ENCODE results near the gene PATE1. TPM values are rescaled to one million over a fixed set of nuclear protein-coding genes. Genes with fewer than 3 reads are reported as not detected.
"Not testable (repeated sequence)": the region's sequence is repeated elsewhere in the genome, so short reads cannot be mapped to it uniquely, and the experiment has no call there.

PATE1 gene
- total RNA-seq, result not detected

GRCh38 chr11:125745979-125746378, at the start of gene PATE1:
PATE1 (plus strand) TSS chr11:125746279; CDS start chr11:125746305, 26 bp downstream.
- Histone ChIP-seq H3K36me3 (no peaks in the 10 kb centered on the region), H3K27me3 (no peaks in the 10 kb centered on the region), H3K9me3 (no peaks in the 10 kb centered on the region), H3K4me3 (no peak within 1 kb of the TSS), H3K27ac (no peak within 1 kb of the TSS), H3K4me1 (no peaks in the 10 kb centered on the region), H3K9ac (ENCODE audit: low read depth in 2 of 2, low read length in 2 of 2) (no peak within 1 kb of the TSS)
- DNase-seq, result no peak
- intact Hi-C loops (cut with DNase I), result no loop called here
- no peak for TF ChIP-seq CTCF (IDR thresholded peaks at IDR 0.05)

- H3K27ac ChIP-seq, result no peak overlapping the region
- no peaks in the 10 kb centered on the region for H3K27me3 ChIP-seq
- TF ChIP-seq CTCF (IDR thresholded peaks at IDR 0.05), result no peak
- H3K36me3 ChIP-seq, result no peaks in the 10 kb centered on the region
- no peak for DNase-seq
- H3K4me3 ChIP-seq, result no peak overlapping the region
- H3K9me3 ChIP-seq, result no peaks in the 10 kb centered on the region
- intact Hi-C loops (cut with DNase I), result no loop called here
- no peaks in the 10 kb centered on the region for H3K4me1 ChIP-seq
- no peak overlapping the region for H3K9ac ChIP-seq (ENCODE audit: low read depth in 2 of 2, low read length in 2 of 2)
These were observed 45.0 kb upstream of the PATE1 start for GRCh38 chr11:125701018-125701610.

- no peaks in the 10 kb centered on the region for H3K9me3 ChIP-seq
- no peak for DNase-seq
- H3K36me3 ChIP-seq, result no peaks in the 10 kb centered on the region
- intact Hi-C loops (cut with DNase I), result no loop called here
- no peak for TF ChIP-seq CTCF (IDR thresholded peaks at IDR 0.05)
- no peaks in the 10 kb centered on the region for H3K4me1 ChIP-seq
- H3K27me3 ChIP-seq, result no peaks in the 10 kb centered on the region
- no peak overlapping the region for H3K9ac ChIP-seq (ENCODE audit: low read depth in 2 of 2, low read length in 2 of 2)
- no peak overlapping the region for H3K27ac ChIP-seq
- no peak overlapping the region for H3K4me3 ChIP-seq
These were observed 44.0 kb upstream of the PATE1 start for GRCh38 chr11:125701858-125702621.

- H3K9ac ChIP-seq (ENCODE audit: low read depth in 2 of 2, low read length in 2 of 2); H3K9me3 ChIP-seq; H3K27ac ChIP-seq; H3K4me1 ChIP-seq; DNase-seq; H3K27me3 ChIP-seq; intact Hi-C loops (cut with DNase I); H3K4me3 ChIP-seq; H3K36me3 ChIP-seq: not testable (repeated sequence)
These were observed 41.4 kb upstream of the PATE1 start for GRCh38 chr11:125704686-125705085.

GRCh38 chr11:125720781-125721180, 25.3 kb upstream of the PATE1 start:
- H3K4me3 ChIP-seq, result no peak overlapping the region
- no peak overlapping the region for H3K27ac ChIP-seq
- no peaks in the 10 kb centered on the region for H3K9me3 ChIP-seq
- TF ChIP-seq CTCF (IDR thresholded peaks at IDR 0.05), result no peak
- no peaks in the 10 kb centered on the region for H3K27me3 ChIP-seq
- H3K36me3 ChIP-seq, result no peaks in the 10 kb centered on the region
- H3K4me1 ChIP-seq, result no peaks in the 10 kb centered on the region
- no peak for DNase-seq
- no peak overlapping the region for H3K9ac ChIP-seq (ENCODE audit: low read depth in 2 of 2, low read length in 2 of 2)
- intact Hi-C loops (cut with DNase I), result no loop called here

- Histone ChIP-seq H3K36me3 (no peaks in the 10 kb centered on the region), H3K4me3 (no peak overlapping the region), H3K27me3 (no peaks in the 10 kb centered on the region), H3K4me1 (no peaks in the 10 kb centered on the region), H3K27ac (no peak overlapping the region), H3K9me3 (no peaks in the 10 kb centered on the region), H3K9ac (ENCODE audit: low read depth in 2 of 2, low read length in 2 of 2) (no peak overlapping the region)
- intact Hi-C loops (cut with DNase I), result no loop called here
- DNase-seq, result no peak
- no peak for TF ChIP-seq CTCF (IDR thresholded peaks at IDR 0.05)
These were observed 22.0 kb upstream of the PATE1 start for GRCh38 chr11:125724125-125724524.
